Mucosa of descending colon (tissue), 3 donors: ENCODE data around the gene CNOT6. TPM values are rescaled to one million over a fixed set of nuclear protein-coding genes. Genes with fewer than 3 reads are reported as not detected.

ENCODE experiments used
- ATAC-seq: fragments of 200-7000 bp; cut with Tn5 transposase; one replicate; pipeline ENCODE4 v1.9.1; 2020; ENCODE audit warnings: mild to moderate bottlenecking, moderate library complexity
- DNase-seq, 3 donors: peaks; one replicate each; pipeline ENCODE4 v3.0.0-alpha.2; 2020
- H3K36me3 ChIP-seq: fragments of 200-600 bp; one replicate; pipeline ENCODE4 v1.8.0; 2021; ENCODE audit warnings: low read depth, mild to moderate bottlenecking
- H3K4me1 ChIP-seq: fragments of 200-600 bp; one replicate; pipeline ENCODE4 v1.8.0; 2021; ENCODE audit warnings: low read depth, mild to moderate bottlenecking
- H3K4me3 ChIP-seq: fragments of 200-600 bp; one replicate; pipeline ENCODE4 v1.8.0; 2021; ENCODE audit warnings: mild to moderate bottlenecking
- H3K9me3 ChIP-seq: fragments of 200-600 bp; one replicate; pipeline ENCODE4 v1.8.0; 2021; ENCODE audit warnings: mild to moderate bottlenecking
- CTCF ChIP-seq: fragments of 200-600 bp; IDR thresholded peaks from one replicate; pipeline ENCODE4 v1.8.0; 2022; ENCODE audit warnings: antibody characterized with exemption, mild to moderate bottlenecking
- intact Hi-C, 2 donors: fragments of 100-400 bp; cut with DNase I in 1 of 2; cut with micrococcal nuclease in 1 of 2; formaldehyde crosslinking; loops; one replicate each; pipeline versions ENCODE4 v1.11.0 to v1.11.1; 2022; cut with DNase I, micrococcal nuclease
- total RNA-seq, 3 donors: library from RNA; stranded (reverse); fragmentation: NEBNext Ultra II Directional in 2 of 3; extraction: Animal tissue kit (Norgen Biotek cat#: 25700) in 2 of 3; gene quantifications; one replicate each; pipeline versions ENCODE4 v1.2.1 to v1.2.4, GENCODE V29; 2021 to 2023
- donor health status: DM: no; HTN: no; CAD: no; lungs with moderate emphysema.
- donor health status: DM: no; HTN: no; CAD: no.
- donor health status: DM: no; HTN: yes; CAD: no.

Gene CNOT6
- total RNA-seq, 3 donors from 2014 or later, result 20.9 to 33.7 (median 25.2) TPM

- Histone ChIP-seq H3K36me3 (no peaks in the 10 kb centered on the region), H3K9me3 (no peaks in the 10 kb centered on the region), H3K4me3 (no peak overlapping the region), H3K4me1 (no peaks in the 10 kb centered on the region)
- DNase-seq, result no peak
- no peak for TF ChIP-seq CTCF
- no peak for ATAC-seq
- intact Hi-C loops, result no loop called here
Measured at GRCh38 chr5:180626661-180627385, 132.6 kb downstream of the CNOT6 start.

GRCh38 chr5:180627386-180628120, 133.4 kb downstream of the CNOT6 start:
- H3K36me3 ChIP-seq, result no peaks in the 10 kb centered on the region

More at GRCh38 chr5:180627386-180628120, 133.4 kb downstream of the CNOT6 start:
- ATAC-seq (no peak), DNase-seq (no peak)
- Histone ChIP-seq H3K9me3 (no peaks in the 10 kb centered on the region), H3K4me1 (no peaks in the 10 kb centered on the region), H3K4me3 (no peak overlapping the region)
- TF ChIP-seq CTCF, result no peak
- intact Hi-C loops, result no loop called here

Other genes with a start within 250 kb of the CNOT6 start
- gene MAPK9, start 202.3 kb upstream of the CNOT6 start, total RNA-seq, result 10 to 100 TPM; 37.4 to 54.1 (median 41.3) TPM
- 10 to 100 TPM in 1 of 3 donors, 1 to 10 TPM in 2; 1.3 to 17.4 (median 7.9) TPM for gene GFPT2, start 141.0 kb upstream of the CNOT6 start, total RNA-seq
- not detected for gene SCGB3A1, start 97.1 kb downstream of the CNOT6 start, total RNA-seq
- gene FLT4, start 155.2 kb downstream of the CNOT6 start, total RNA-seq, result 1 to 10 TPM; 2.8 to 9.7 (median 6.0) TPM
- not detected for gene OR2Y1, start 245.7 kb downstream of the CNOT6 start, total RNA-seq